ENCODE measurements around the gene EDIL3.
A peak's percentile ranks its signal among the peaks of the same experiment; 100 is the strongest.

EDIL3 gene, protein sequence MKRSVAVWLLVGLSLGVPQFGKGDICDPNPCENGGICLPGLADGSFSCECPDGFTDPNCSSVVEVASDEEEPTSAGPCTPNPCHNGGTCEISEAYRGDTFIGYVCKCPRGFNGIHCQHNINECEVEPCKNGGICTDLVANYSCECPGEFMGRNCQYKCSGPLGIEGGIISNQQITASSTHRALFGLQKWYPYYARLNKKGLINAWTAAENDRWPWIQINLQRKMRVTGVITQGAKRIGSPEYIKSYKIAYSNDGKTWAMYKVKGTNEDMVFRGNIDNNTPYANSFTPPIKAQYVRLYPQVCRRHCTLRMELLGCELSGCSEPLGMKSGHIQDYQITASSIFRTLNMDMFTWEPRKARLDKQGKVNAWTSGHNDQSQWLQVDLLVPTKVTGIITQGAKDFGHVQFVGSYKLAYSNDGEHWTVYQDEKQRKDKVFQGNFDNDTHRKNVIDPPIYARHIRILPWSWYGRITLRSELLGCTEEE

DNA sequence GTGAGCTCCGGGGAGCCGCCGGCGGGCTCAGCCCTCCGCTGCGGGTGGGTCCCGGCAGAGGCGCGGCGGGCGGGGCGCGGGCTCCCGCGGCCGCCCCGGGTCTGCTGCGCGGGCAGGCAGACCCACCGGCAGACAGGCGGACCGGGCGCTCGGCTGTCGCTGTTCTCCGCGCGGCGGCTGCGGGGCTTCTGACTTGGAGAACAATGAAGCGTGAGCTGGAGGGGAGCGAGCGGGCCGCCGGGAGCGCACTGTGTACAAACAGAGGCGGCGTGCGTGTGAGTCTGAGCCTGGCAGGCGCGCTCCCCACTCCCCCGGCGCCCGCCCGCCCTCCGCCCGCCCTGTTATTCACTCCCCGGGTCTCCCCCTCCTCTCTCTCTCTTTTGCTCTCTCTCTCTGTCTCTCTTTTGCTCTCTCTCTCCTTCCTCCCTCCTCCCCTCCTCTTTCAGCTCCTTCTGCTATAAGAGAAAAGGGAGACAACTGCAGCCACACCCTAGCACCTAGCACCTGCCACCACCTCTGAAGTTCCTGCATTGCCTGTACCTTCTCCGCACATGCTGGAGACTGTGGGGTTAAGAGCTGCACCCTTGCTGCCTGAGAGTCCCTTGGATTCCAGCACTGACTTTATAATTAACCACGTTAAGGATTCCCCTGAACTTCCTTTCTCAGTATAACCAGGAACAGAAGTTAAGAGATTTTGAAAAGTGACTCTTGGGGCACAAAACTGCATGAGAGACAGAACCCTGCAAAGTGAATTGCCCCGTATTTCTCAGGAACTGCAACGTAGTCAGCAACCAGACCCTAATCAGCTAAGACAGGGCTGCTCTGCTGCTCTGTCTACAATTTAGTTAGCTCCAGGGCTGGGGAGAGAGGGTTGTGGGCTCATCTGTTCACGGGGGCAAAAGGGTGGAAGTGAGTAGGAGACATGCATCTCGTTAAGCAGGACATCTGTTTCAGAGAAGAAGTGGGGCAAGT is at the start of gene EDIL3:
Gene EDIL3 (minus strand): TSS at position 277 of the 972 bp plus-strand sequence. CDS start 506 bp downstream, outside the sequence.
- WGBS (ENCODE audit: insufficient coverage, insufficient read length): no CpG with 5 or more reads among the region's 54 CpGs
- peak within 1 kb of the TSS; percentile 94; the same call in 1 of the 2 replicates for H3K4me3 ChIP-seq (ENCODE audit: low read length)
- no peaks in the 10 kb centered on the region for H3K36me3 ChIP-seq (ENCODE audit: control insufficient read depth, insufficient read depth, low read length)
- DNase-seq (ENCODE audit: low read depth, low spot score): no peak
- no peaks in the 10 kb centered on the region for H3K9me3 ChIP-seq (ENCODE audit: control insufficient read depth, insufficient read depth, low read length)
- H3K27me3 ChIP-seq (ENCODE audit: control insufficient read depth, insufficient read depth, low read length): no peaks in the 10 kb centered on the region
- no peaks in the 10 kb centered on the region; the same call in 1 of the 2 replicates for H3K4me1 ChIP-seq (ENCODE audit: control insufficient read depth, insufficient read depth, low read length)
- H3K27ac ChIP-seq (ENCODE audit: low read length): no peak within 1 kb of the TSS

DNA sequence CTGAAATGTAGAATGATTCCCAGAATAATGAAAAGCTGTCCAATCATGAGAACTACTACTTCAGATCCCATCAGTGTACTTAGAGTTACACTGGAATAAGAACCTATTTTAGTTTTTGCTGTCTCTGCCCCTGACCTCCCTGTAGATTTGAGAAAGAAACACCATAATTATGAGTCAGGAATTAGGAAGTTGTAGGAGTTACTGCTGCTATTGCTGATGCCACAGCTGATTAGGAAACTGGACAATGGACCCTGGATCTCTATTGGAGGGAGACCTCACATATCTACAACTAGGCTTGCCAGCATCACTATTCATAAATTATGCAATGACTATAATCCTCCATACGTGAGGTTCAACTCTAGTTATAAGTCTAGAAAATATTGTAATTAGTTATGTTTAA is 48.8 kb upstream of the EDIL3 start:
- H3K27ac ChIP-seq (ENCODE audit: low read length): no peak overlapping the region
- peaks cover 2% of the 10 kb centered on the region; the same call in 1 of the 2 replicates for H3K4me1 ChIP-seq (ENCODE audit: control insufficient read depth, insufficient read depth, low read length)
- no peak overlapping the region for H3K4me3 ChIP-seq (ENCODE audit: low read length)
- no peaks in the 10 kb centered on the region for H3K36me3 ChIP-seq (ENCODE audit: control insufficient read depth, insufficient read depth, low read length)
- H3K27me3 ChIP-seq (ENCODE audit: control insufficient read depth, insufficient read depth, low read length): no peaks in the 10 kb centered on the region
- WGBS (ENCODE audit: insufficient coverage, insufficient read length): no CpG with 5 or more reads among the region's 1 CpG
- no peaks in the 10 kb centered on the region for H3K9me3 ChIP-seq (ENCODE audit: control insufficient read depth, insufficient read depth, low read length)
- no peak for DNase-seq (ENCODE audit: low read depth, low spot score)

DNA sequence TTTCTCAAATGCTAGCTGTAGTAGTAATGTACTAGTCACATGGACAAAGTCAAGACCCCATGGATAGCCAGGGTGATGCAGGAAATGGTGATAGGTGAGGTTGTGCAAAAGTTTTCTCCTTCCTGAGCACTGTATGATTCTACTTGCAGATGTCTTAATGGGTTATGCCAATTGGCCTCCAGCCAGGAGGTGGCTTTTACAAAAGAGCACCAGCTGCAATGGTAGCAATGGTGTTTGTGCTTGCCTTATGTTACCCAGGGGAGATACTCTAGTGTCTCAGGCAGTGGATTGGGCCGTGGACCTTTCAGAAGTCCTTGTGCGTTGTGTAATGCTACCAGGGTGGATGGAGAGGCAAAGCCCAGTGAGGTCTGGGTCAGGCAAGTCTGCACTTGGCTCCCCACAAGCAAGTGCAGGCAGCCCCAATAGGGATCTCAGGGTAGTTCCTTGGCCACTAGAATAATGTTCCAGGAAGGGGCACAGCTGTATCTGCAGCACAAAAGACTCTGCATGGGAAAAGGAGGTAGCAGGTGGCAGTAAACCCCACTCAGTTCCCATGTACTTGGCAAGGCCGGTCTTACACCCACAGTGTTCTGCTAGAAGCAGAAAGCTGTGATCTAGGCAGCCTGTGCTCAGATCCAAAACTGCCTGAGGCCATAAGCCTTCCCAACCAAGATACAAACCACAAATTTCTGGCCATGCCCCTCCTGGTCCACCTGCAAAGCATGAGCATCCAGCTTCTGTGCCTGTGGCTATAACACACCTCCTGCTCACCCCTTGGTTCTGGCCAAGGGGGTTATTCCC is 46.4 kb upstream of the EDIL3 start:
- no peak for DNase-seq (ENCODE audit: low read depth, low spot score)
- Histone ChIP-seq H3K36me3 (ENCODE audit: control insufficient read depth, insufficient read depth, low read length) (no peaks in the 10 kb centered on the region), H3K4me3 (ENCODE audit: low read length) (no peak overlapping the region), H3K27me3 (ENCODE audit: control insufficient read depth, insufficient read depth, low read length) (no peaks in the 10 kb centered on the region), H3K4me1 (ENCODE audit: control insufficient read depth, insufficient read depth, low read length) (peaks cover 2% of the 10 kb centered on the region; the same call in 1 of the 2 replicates), H3K27ac (ENCODE audit: low read length) (no peak overlapping the region), H3K9me3 (ENCODE audit: control insufficient read depth, insufficient read depth, low read length) (no peaks in the 10 kb centered on the region)
- WGBS (ENCODE audit: insufficient coverage, insufficient read length): no CpG with 5 or more reads among the region's 3 CpGs

DNA sequence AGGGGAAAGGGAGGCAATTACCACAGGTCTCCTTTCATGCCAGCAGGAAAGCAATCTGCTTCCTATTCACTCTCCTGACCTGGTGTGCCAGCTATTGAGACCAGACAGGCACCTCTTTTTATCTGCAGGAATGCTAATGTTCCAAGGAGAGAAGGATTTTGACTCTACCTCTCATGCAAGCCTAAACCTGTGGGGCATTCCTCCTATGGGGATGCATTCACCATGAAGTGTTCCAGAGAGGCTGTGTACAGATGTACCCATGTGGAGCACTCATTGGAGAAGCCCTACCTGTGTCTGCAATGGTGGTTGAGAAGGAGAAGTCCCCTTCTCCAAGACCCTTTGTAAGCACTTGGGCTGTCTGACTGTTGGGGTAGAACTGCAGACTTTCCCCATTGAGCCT is 45.4 kb upstream of the EDIL3 start:
- no peaks in the 10 kb centered on the region for H3K36me3 ChIP-seq (ENCODE audit: control insufficient read depth, insufficient read depth, low read length)
- no peak overlapping the region for H3K27ac ChIP-seq (ENCODE audit: low read length)
- no peak for DNase-seq (ENCODE audit: low read depth, low spot score)
- no peaks in the 10 kb centered on the region for H3K9me3 ChIP-seq (ENCODE audit: control insufficient read depth, insufficient read depth, low read length)
- H3K4me3 ChIP-seq (ENCODE audit: low read length): no peak overlapping the region
- H3K4me1 ChIP-seq (ENCODE audit: control insufficient read depth, insufficient read depth, low read length): peaks cover 2% of the 10 kb centered on the region; the same call in 1 of the 2 replicates
- H3K27me3 ChIP-seq (ENCODE audit: control insufficient read depth, insufficient read depth, low read length): no peaks in the 10 kb centered on the region

DNA sequence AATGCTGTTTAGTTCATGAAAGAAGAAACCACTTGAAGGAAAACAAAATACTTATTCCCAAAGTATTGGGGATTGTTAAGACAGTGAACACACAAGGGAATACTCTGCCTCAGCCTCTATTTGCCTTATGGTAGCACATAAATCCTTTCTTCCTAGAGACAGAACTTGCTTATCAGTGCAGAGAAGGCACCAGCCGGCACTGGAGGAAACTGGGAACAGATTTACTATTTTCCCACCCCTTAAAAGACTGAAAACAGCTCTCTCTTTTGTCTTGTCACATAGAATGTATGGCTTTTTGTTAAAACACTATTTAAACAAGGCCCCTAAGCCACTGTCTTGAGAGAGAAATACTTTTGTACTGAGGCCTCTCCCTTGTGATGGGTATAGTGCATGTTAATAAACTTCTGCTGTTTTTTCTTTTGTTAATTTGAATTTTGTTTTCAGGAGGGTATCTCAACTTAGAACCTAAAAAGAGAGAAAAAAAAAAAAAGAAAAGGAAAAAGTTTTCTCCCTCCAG is 40.7 kb upstream of the EDIL3 start:
- H3K4me3 ChIP-seq (ENCODE audit: low read length): no peak overlapping the region
- H3K27ac ChIP-seq (ENCODE audit: low read length): no peak overlapping the region
- H3K9me3 ChIP-seq (ENCODE audit: control insufficient read depth, insufficient read depth, low read length): no peaks in the 10 kb centered on the region
- no peaks in the 10 kb centered on the region for H3K36me3 ChIP-seq (ENCODE audit: control insufficient read depth, insufficient read depth, low read length)
- no peak for DNase-seq (ENCODE audit: low read depth, low spot score)
- H3K27me3 ChIP-seq (ENCODE audit: control insufficient read depth, insufficient read depth, low read length): no peaks in the 10 kb centered on the region
- H3K4me1 ChIP-seq (ENCODE audit: control insufficient read depth, insufficient read depth, low read length): peaks cover 2% of the 10 kb centered on the region; the same call in 1 of the 2 replicates
- no CpG with 5 or more reads among the region's 1 CpG for WGBS (ENCODE audit: insufficient coverage, insufficient read length)

DNA sequence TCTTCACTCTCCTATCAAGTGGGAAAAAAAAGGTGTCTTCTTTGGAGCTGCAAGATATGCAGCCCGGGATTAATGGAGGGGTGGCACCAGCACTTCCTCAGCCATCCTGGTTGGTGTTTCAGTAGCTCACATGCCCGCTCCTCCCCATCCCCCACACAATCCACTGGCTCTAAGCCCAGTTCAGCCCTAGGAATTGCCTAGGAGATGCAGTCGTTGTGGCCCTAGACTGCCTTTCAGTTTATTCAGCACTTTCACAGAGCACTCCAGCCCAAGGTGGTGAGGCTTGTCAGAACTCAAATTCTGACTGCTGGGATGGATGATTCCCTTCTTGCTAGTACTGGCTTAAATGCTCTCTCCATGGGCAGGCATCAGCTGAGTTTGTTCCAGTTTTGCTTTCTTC is 35.1 kb upstream of the EDIL3 start:
- Histone ChIP-seq H3K27me3 (ENCODE audit: control insufficient read depth, insufficient read depth, low read length) (no peaks in the 10 kb centered on the region), H3K9me3 (ENCODE audit: control insufficient read depth, insufficient read depth, low read length) (no peaks in the 10 kb centered on the region), H3K4me3 (ENCODE audit: low read length) (no peak overlapping the region), H3K36me3 (ENCODE audit: control insufficient read depth, insufficient read depth, low read length) (no peaks in the 10 kb centered on the region), H3K4me1 (ENCODE audit: control insufficient read depth, insufficient read depth, low read length) (no peaks in the 10 kb centered on the region), H3K27ac (ENCODE audit: low read length) (no peak overlapping the region)
- no peak for DNase-seq (ENCODE audit: low read depth, low spot score)
- no CpG with 5 or more reads among the region's 3 CpGs for WGBS (ENCODE audit: insufficient coverage, insufficient read length)

DNA sequence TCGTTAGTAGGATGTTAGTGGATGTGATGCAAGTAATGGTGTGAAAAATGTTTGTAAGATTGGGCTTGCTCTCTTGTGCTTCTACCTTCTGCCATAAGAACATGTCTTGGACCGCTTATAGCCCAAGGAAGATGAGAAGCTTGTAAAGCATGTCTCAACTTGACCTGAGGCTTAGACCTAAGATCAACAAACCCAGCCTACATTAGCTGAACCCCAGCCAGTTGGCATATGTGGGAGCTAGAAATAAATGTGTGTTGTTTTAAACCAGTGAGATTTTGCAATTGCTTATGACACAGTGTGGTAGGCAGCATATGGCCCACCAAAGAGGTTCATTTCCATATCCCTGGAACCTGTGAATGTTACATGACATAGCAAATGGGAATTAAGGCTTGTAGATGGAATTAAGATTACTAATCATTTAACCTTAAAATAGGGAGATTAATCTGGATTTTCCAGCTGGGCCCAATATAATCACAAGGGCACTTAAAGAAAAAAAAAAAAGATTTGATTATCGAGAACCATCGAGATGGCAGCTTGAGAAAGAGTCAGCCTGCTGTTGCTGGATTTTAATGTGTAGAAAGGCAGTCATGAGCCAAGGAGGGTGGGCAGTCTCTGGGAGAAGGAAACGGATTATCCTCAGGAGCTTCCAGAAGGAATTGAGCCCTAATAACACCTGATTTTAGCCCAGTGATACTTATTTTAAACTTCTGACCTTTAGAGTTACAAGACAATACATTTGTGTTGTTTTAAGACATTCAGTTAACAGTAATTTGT is 27.3 kb upstream of the EDIL3 start:
- no peaks in the 10 kb centered on the region for H3K9me3 ChIP-seq (ENCODE audit: control insufficient read depth, insufficient read depth, low read length)
- H3K4me1 ChIP-seq (ENCODE audit: control insufficient read depth, insufficient read depth, low read length): no peaks in the 10 kb centered on the region
- no CpG with 5 or more reads among the region's 5 CpGs for WGBS (ENCODE audit: insufficient coverage, insufficient read length)
- no peaks in the 10 kb centered on the region for H3K27me3 ChIP-seq (ENCODE audit: control insufficient read depth, insufficient read depth, low read length)
- no peak overlapping the region for H3K27ac ChIP-seq (ENCODE audit: low read length)
- no peaks in the 10 kb centered on the region for H3K36me3 ChIP-seq (ENCODE audit: control insufficient read depth, insufficient read depth, low read length)
- H3K4me3 ChIP-seq (ENCODE audit: low read length): no peak overlapping the region
- DNase-seq (ENCODE audit: low read depth, low spot score): no peak

DNA sequence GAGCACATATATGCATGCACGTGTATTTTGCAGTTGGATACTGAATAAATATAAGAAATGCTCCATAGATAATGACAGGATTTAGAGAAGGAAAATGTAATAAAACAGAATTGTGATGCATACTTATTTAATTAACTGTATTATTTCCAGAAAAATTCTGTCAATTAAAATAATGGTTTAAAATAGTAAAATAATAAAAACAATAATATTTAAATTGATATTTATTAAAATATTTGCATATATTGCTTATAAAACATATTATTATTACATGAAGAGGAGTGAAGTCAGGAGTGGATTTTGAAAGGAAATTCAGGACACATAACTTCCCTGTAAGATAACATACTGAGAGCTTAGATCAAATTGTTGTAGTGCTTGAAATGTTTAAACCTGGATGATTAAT is 21.4 kb upstream of the EDIL3 start:
- WGBS (ENCODE audit: insufficient coverage, insufficient read length): no CpG with 5 or more reads among the region's 1 CpG

DNA sequence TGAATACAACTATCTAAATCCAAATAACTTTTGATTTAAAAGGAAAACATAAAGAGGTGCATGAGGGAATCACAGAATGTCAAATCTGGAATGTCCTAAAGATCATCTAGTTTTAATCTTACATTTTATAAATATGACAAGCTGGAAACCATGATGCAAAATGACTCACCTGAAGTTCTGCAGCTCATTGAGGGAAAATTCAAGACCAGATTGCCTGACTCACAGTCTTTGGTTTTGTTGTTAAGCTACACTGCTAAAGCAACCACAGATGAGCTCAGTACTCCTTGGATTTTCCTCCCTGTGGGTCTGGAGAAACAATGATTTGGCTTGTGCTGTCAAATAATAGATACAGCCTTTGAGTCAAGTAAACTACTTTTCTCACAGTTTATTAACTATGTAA is 19.1 kb upstream of the EDIL3 start:
- DNase-seq (ENCODE audit: low read depth, low spot score): no peak

More for the DNA sequence above, 21.4 kb upstream of the EDIL3 start:
- Histone ChIP-seq H3K4me3 (ENCODE audit: low read length) (no peak overlapping the region), H3K27me3 (ENCODE audit: control insufficient read depth, insufficient read depth, low read length) (no peaks in the 10 kb centered on the region), H3K4me1 (ENCODE audit: control insufficient read depth, insufficient read depth, low read length) (no peaks in the 10 kb centered on the region; the same call in 1 of the 2 replicates), H3K36me3 (ENCODE audit: control insufficient read depth, insufficient read depth, low read length) (no peaks in the 10 kb centered on the region), H3K9me3 (ENCODE audit: control insufficient read depth, insufficient read depth, low read length) (no peaks in the 10 kb centered on the region), H3K27ac (ENCODE audit: low read length) (no peak overlapping the region)
- no peak for DNase-seq (ENCODE audit: low read depth, low spot score)

More for the DNA sequence above, 19.1 kb upstream of the EDIL3 start:
- H3K36me3 ChIP-seq (ENCODE audit: control insufficient read depth, insufficient read depth, low read length): no peaks in the 10 kb centered on the region
- H3K4me3 ChIP-seq (ENCODE audit: low read length): no peak overlapping the region
- no peak overlapping the region for H3K27ac ChIP-seq (ENCODE audit: low read length)
- no peaks in the 10 kb centered on the region; the same call in 1 of the 2 replicates for H3K4me1 ChIP-seq (ENCODE audit: control insufficient read depth, insufficient read depth, low read length)
- no peaks in the 10 kb centered on the region for H3K9me3 ChIP-seq (ENCODE audit: control insufficient read depth, insufficient read depth, low read length)
- no peaks in the 10 kb centered on the region for H3K27me3 ChIP-seq (ENCODE audit: control insufficient read depth, insufficient read depth, low read length)

Measured in iPS DF 6.9 (cell line).